ENCODE measurements around the gene KIAA1671.
A peak's percentile ranks its signal among the peaks of the same experiment; 100 is the strongest.

Gene KIAA1671

GRCh38 chr22:25119609-25120008, 167.1 kb downstream of the KIAA1671 start:
- DNase-seq (ENCODE audit: low read depth) = no peak

- DNase-seq (ENCODE audit: low read depth) = no peak
Observed at GRCh38 chr22:25120093-25120561, 167.6 kb downstream of the KIAA1671 start.

- DNase-seq (ENCODE audit: low read depth) = no peak
Observed at GRCh38 chr22:25120761-25121212, 168.3 kb downstream of the KIAA1671 start.

GRCh38 chr22:25122136-25122764, 169.7 kb downstream of the KIAA1671 start:
- DNase-seq (ENCODE audit: low read depth) = no peak

- no peak for DNase-seq (ENCODE audit: low read depth)
Observed at GRCh38 chr22:25123677-25124076, 171.2 kb downstream of the KIAA1671 start.

GRCh38 chr22:25125693-25126357, 173.3 kb downstream of the KIAA1671 start:
- DNase-seq (ENCODE audit: low read depth) = no peak

GRCh38 chr22:25126510-25126909, 174.0 kb downstream of the KIAA1671 start:
- no peak for DNase-seq (ENCODE audit: low read depth)

GRCh38 chr22:25127318-25127717, 174.8 kb downstream of the KIAA1671 start:
- DNase-seq (ENCODE audit: low read depth) = no peak

GRCh38 chr22:25130462-25130861, 177.9 kb downstream of the KIAA1671 start:
- DNase-seq (ENCODE audit: low read depth) = no peak

GRCh38 chr22:25131198-25131887, 178.8 kb downstream of the KIAA1671 start:
- no peak for DNase-seq (ENCODE audit: low read depth)

GRCh38 chr22:25134028-25134427, 181.5 kb downstream of the KIAA1671 start:
- no peak for DNase-seq (ENCODE audit: low read depth)

- no peak for DNase-seq (ENCODE audit: low read depth)
Observed at GRCh38 chr22:25134451-25134850, 181.9 kb downstream of the KIAA1671 start.

GRCh38 chr22:25136953-25137576, 184.5 kb downstream of the KIAA1671 start:
- DNase-seq (ENCODE audit: low read depth) = no peak

GRCh38 chr22:25137577-25138525, 185.3 kb downstream of the KIAA1671 start:
- DNase-seq (ENCODE audit: low read depth) = peak; percentile 15

- DNase-seq (ENCODE audit: low read depth) = no peak
Observed at GRCh38 chr22:25139062-25139461, 186.5 kb downstream of the KIAA1671 start.

GRCh38 chr22:25142102-25142501, 189.6 kb downstream of the KIAA1671 start:
- DNase-seq (ENCODE audit: low read depth) = no peak

GRCh38 chr22:25143156-25144076, 190.9 kb downstream of the KIAA1671 start:
- DNase-seq (ENCODE audit: low read depth) = no peak

- no peak for DNase-seq (ENCODE audit: low read depth)
Observed at GRCh38 chr22:25144522-25144921, 192.0 kb downstream of the KIAA1671 start.

- no peak for DNase-seq (ENCODE audit: low read depth)
Observed at GRCh38 chr22:25146307-25146706, 193.8 kb downstream of the KIAA1671 start.

GRCh38 chr22:25146906-25147641, 194.6 kb downstream of the KIAA1671 start:
- no peak for DNase-seq (ENCODE audit: low read depth)

All from iris pigment epithelial cell (primary cell).